HCT116 (cell line): ENCODE measurements around the gene INSYN2A. TPM values are rescaled to one million over a fixed set of nuclear protein-coding genes. Genes with fewer than 3 reads are reported as not detected.

Experiments
- ATAC-seq: fragments of 200-7000 bp; cut with Tn5 transposase; 2 replicates; pipeline ENCODE4 v1.9.1; 2020; ENCODE audit warnings: mild to moderate bottlenecking, moderate library complexity
- BruUV-seq: library from RNA; stranded (reverse); fragments of 400-500 nt; replicated peaks from 2 replicates; lab custom pipeline; 2021; lab: Mats Ljungman, UMichigan
- CTCF ChIA-PET: fragments of 300-600 bp; sonication (Branson Sonifier 250); formaldehyde crosslinking; loops from one replicate; lab custom pipeline; 2021; ENCODE audit warnings: antibody characterized with exemption; lab: Charles Lee
- POLR2A ChIA-PET: fragments of 300-600, 350-600 bp; sonication (Branson Sonifier 250); formaldehyde crosslinking; loops from one replicate; lab custom pipeline; 2021; ENCODE audit warnings: antibody characterized with exemption; lab: Charles Lee
- RAD21 ChIA-PET, 2 experiments: fragments of 300-600 bp; sonication (Branson Sonifier 250); formaldehyde crosslinking; loops; one replicate each; lab custom pipeline; 2023; ENCODE audit warnings: low total read pairs in 2 of 2; ENCODE audit not compliant: uncharacterized antibody in 2 of 2, unreplicated experiment in 2 of 2, low non-redundant PET in 1 of 2; lab: Charles Lee
- DNase-seq: peaks from one replicate; pipeline ENCODE4 v3.0.0-alpha.2; 2010; ENCODE audit warnings: low read depth, low spot score
- H2AFZ ChIP-seq: fragments of 200-600 bp; shearing (Covaris generic), sonication (generic); 2 replicates; pipeline ENCODE4 v1.6.1; 2017; ENCODE audit warnings: low read depth, mixed run types, mixed read lengths, antibody characterized with exemption, low read length; ENCODE audit not compliant: poor library complexity, severe bottlenecking
- H3K27ac ChIP-seq: 2 replicates; pipeline ENCODE4 v1.5.1; 2012; ENCODE audit warnings: low read depth, low read length
- H3K27me3 ChIP-seq: fragments of 200-600 bp; sonication (generic); 2 replicates; pipeline ENCODE4 v1.6.1; 2016; ENCODE audit warnings: mixed run types, low read length, mixed read lengths; ENCODE audit not compliant: insufficient read depth
- H3K36me3 ChIP-seq, 2 experiments: fragments of 200-500 bp in 1 of 2; fragments of 200-600 bp in 1 of 2; sonication (Bioruptor generic) in 1 of 2; sonication (generic) in 1 of 2; 2 replicates each; pipeline versions ENCODE4 v1.5.1 to v1.6.1; 2014 to 2016; ENCODE audit warnings: low read length in 2 of 2, inconsistent platforms in 1 of 2, mixed read lengths in 1 of 2, mixed run types in 1 of 2; ENCODE audit not compliant: insufficient read depth in 2 of 2, control insufficient read depth in 1 of 2
- H3K4me1 ChIP-seq, 2 experiments: fragments of 200-600 bp in 1 of 2; sonication (generic) in 1 of 2; 2 replicates each; pipeline versions ENCODE4 v1.5.1 to v1.6.1; 2012 to 2017; ENCODE audit warnings: low read length in 2 of 2, inconsistent platforms in 1 of 2, mild to moderate bottlenecking in 1 of 2, mixed read lengths in 1 of 2, mixed run types in 1 of 2, moderate library complexity in 1 of 2; ENCODE audit not compliant: insufficient read depth in 2 of 2, control insufficient read depth in 1 of 2
- H3K4me2 ChIP-seq: fragments of 200-600 bp; sonication (generic); 2 replicates; pipeline ENCODE4 v1.6.1; 2017; ENCODE audit warnings: mixed run types, low read length, mixed read lengths
- H3K4me3 ChIP-seq, 2 experiments: fragments of 200-600 bp in 1 of 2; sonication (generic) in 1 of 2; replicated peaks in 1 of 2; 2 replicates each; pipeline ENCODE4 v1.5.1; 2011 to 2016; ENCODE audit warnings: low read length in 2 of 2, control low read depth in 1 of 2, low read depth in 1 of 2, mild to moderate bottlenecking in 1 of 2, mixed read lengths in 1 of 2, mixed run types in 1 of 2
- H3K79me2 ChIP-seq: fragments of 200-600 bp; sonication (generic); 2 replicates; pipeline ENCODE4 v1.6.1; 2017; ENCODE audit warnings: mild to moderate bottlenecking, mixed run types, low read length, moderate library complexity, mixed read lengths; ENCODE audit not compliant: insufficient read depth
- H3K9ac ChIP-seq: fragments of 200-600 bp; sonication (generic); 2 replicates; pipeline ENCODE4 v1.6.1; 2016; ENCODE audit warnings: low read length, mixed read lengths
- H3K9me2 ChIP-seq: fragments of 200-600 bp; sonication (generic), shearing (Covaris generic); 2 replicates; pipeline ENCODE4 v1.6.1; 2017; ENCODE audit warnings: mixed run types, mild to moderate bottlenecking, moderate library complexity; ENCODE audit not compliant: insufficient read depth
- H3K9me3 ChIP-seq, 2 experiments: fragments of 200-500 bp in 1 of 2; fragments of 200-600 bp in 1 of 2; sonication (Bioruptor generic) in 1 of 2; sonication (generic) in 1 of 2; 2 replicates each; pipeline ENCODE4 v1.6.1; 2014 to 2017; ENCODE audit warnings: low read length in 2 of 2, mixed read lengths in 2 of 2, inconsistent platforms in 1 of 2, low read depth in 1 of 2, mild to moderate bottlenecking in 1 of 2, mixed run types in 1 of 2, moderate library complexity in 1 of 2; ENCODE audit not compliant: control insufficient read depth in 1 of 2, insufficient read depth in 1 of 2
- H4K20me1 ChIP-seq: fragments of 200-600 bp; sonication (generic), shearing (Covaris generic); 2 replicates; pipeline ENCODE4 v1.6.1; 2017; ENCODE audit warnings: mixed run types, mild to moderate bottlenecking, moderate library complexity; ENCODE audit not compliant: insufficient read depth
- CBX3 ChIP-seq: IDR thresholded peaks from 2 replicates; pipeline ENCODE4 v1.6.1; 2012; ENCODE audit warnings: low read depth
- ELF1 ChIP-seq: IDR thresholded peaks from 2 replicates; pipeline ENCODE4 v1.6.1; 2012; ENCODE audit warnings: low read depth, borderline replicate concordance
- EZH2phosphoT487 ChIP-seq: fragments of 200-600 bp; IDR thresholded peaks from 2 replicates; pipeline ENCODE4 v1.6.1; 2018; ENCODE audit warnings: antibody characterized with exemption, borderline replicate concordance
- MAX ChIP-seq: IDR thresholded peaks from 2 replicates; pipeline ENCODE4 v1.6.1; 2012
- POLR2AphosphoS5 ChIP-seq: IDR thresholded peaks from 2 replicates; pipeline ENCODE4 v1.6.1; 2011; ENCODE audit warnings: mild to moderate bottlenecking, low read depth, low read length, moderate library complexity
- YY1 ChIP-seq: IDR thresholded peaks from 2 replicates; pipeline ENCODE4 v1.6.1; 2011; ENCODE audit warnings: low read length, low read depth, moderate library complexity, mild to moderate bottlenecking; ENCODE audit not compliant: insufficient replicate concordance; ENCODE audit errors: extremely low read depth
- ZNF274 ChIP-seq: fragments of 200-500 bp; sonication (Bioruptor generic); IDR thresholded peaks from 2 replicates; pipeline ENCODE4 v1.6.1; 2014; ENCODE audit warnings: mild to moderate bottlenecking, low read depth, low read length, inconsistent platforms
- intact Hi-C: fragments of 100-400 bp; cut with micrococcal nuclease; formaldehyde crosslinking; loops from 2 replicates; pipeline ENCODE4 v1.10.0; 2022
- total RNA-seq: library from RNA; stranded (reverse); gene quantifications from one replicate; pipeline ENCODE4 v1.2.1, GENCODE V29; 2021; ENCODE audit not compliant: unreplicated experiment

INSYN2A gene
- total RNA-seq, 1 experiment from 2014 or later: not detected

- TF ChIP-seq MAX (no peak), CBX3 (no peak)
- TF ChIP-seq, all 23 proteins: peak for 0
Observed at GRCh38 chr10:127186813-127187212, 9.6 kb downstream of the INSYN2A start (continued).

- Histone ChIP-seq H3K9me2 (no peaks in the 10 kb centered on the region), H3K27ac (no peak overlapping the region), H3K9ac (no peak overlapping the region), H2AFZ (no peak overlapping the region), H3K4me2 (no peak overlapping the region), H3K79me2 (no peaks in the 10 kb centered on the region), H3K36me3 (no peaks in the 10 kb centered on the region), H3K4me1 (no peaks in the 10 kb centered on the region), H4K20me1 (no peaks in the 10 kb centered on the region), H3K4me3 (no peak overlapping the region), H3K9me3 (no peaks in the 10 kb centered on the region), H3K27me3 (no peaks in the 10 kb centered on the region)
- BruUV-seq: no TSS peak
- no peak for TF ChIP-seq POLR2AphosphoS5
- TF ChIP-seq MAX: no peak
- no peak for TF ChIP-seq ELF1
- CTCF ChIA-PET: no interaction called here
- ATAC-seq (no peak), DNase-seq (no peak)
- intact Hi-C loops: no loop called here
- POLR2A ChIA-PET: no interaction called here
- RAD21 ChIA-PET: no interaction called here
Observed at GRCh38 chr10:127184582-127184981, 11.8 kb downstream of the INSYN2A start.

GRCh38 chr10:127182161-127182560, 14.2 kb downstream of the INSYN2A start:
- BruUV-seq: no TSS peak
- H3K36me3 ChIP-seq: no peaks in the 10 kb centered on the region

More at GRCh38 chr10:127182161-127182560, 14.2 kb downstream of the INSYN2A start:
- intact Hi-C loops: no loop called here
- DNase-seq (no peak), ATAC-seq (no peak)
- CTCF ChIA-PET: no interaction called here
- Histone ChIP-seq H3K4me2 (no peak overlapping the region), H3K4me3 (no peak overlapping the region), H3K9me2 (no peaks in the 10 kb centered on the region), H4K20me1 (no peaks in the 10 kb centered on the region), H3K9me3 (no peaks in the 10 kb centered on the region), H3K27me3 (no peaks in the 10 kb centered on the region), H3K27ac (no peak overlapping the region), H3K79me2 (no peaks in the 10 kb centered on the region), H3K9ac (no peak overlapping the region), H3K4me1 (no peaks in the 10 kb centered on the region), H2AFZ (no peak overlapping the region)
- TF ChIP-seq YY1: no peak
- TF ChIP-seq CBX3: no peak
- TF ChIP-seq MAX: no peak
- TF ChIP-seq EZH2phosphoT487: no peak
- no peak for TF ChIP-seq ZNF274
- POLR2A ChIA-PET: no interaction called here
- RAD21 ChIA-PET: no interaction called here
